Neuronal stem cell (in vitro differentiated cells): Measurements from ENCODE around the gene UBE2S.

Experiments used
- DNase-seq: peaks from one replicate; pipeline ENCODE4 v3.0.0-alpha.2; 2013; ENCODE audit warnings: low spot score
- H2AFZ ChIP-seq: one replicate; pipeline ENCODE4 v1.6.1; 2013; ENCODE audit warnings: mild to moderate bottlenecking, low read length, inconsistent platforms
- H2AK5ac ChIP-seq: 2 replicates; pipeline ENCODE4 v1.6.1; 2013; ENCODE audit warnings: low read depth, mild to moderate bottlenecking, inconsistent platforms, low read length, moderate library complexity, mixed read lengths
- H2BK120ac ChIP-seq: 2 replicates; pipeline ENCODE4 v1.6.1; 2013; ENCODE audit warnings: low read depth, mild to moderate bottlenecking, inconsistent platforms, low read length, moderate library complexity, mixed read lengths
- H2BK12ac ChIP-seq: one replicate; pipeline ENCODE4 v1.6.1; 2013; ENCODE audit warnings: low read length, inconsistent platforms
- H2BK15ac ChIP-seq: 2 replicates; pipeline ENCODE4 v1.6.1; 2013; ENCODE audit warnings: mild to moderate bottlenecking, low read length, inconsistent platforms, mixed read lengths
- H2BK5ac ChIP-seq: one replicate; pipeline ENCODE4 v1.6.1; 2013; ENCODE audit warnings: inconsistent platforms, mild to moderate bottlenecking, low read length, moderate library complexity
- H3K14ac ChIP-seq: one replicate; pipeline ENCODE4 v1.6.1; 2013; ENCODE audit warnings: low read length, inconsistent platforms
- H3K18ac ChIP-seq: 2 replicates; pipeline ENCODE4 v1.6.1; 2013; ENCODE audit warnings: low read length, inconsistent platforms
- H3K23ac ChIP-seq: 2 replicates; pipeline ENCODE4 v1.6.1; 2013; ENCODE audit warnings: low read depth, mild to moderate bottlenecking, mixed read lengths, low read length, inconsistent platforms; ENCODE audit not compliant: poor library complexity
- H3K27ac ChIP-seq: replicated peaks from 3 replicates; pipeline ENCODE4 v1.5.1; 2013; ENCODE audit warnings: low read length, inconsistent platforms
- H3K27me3 ChIP-seq, 3 experiments: 2 replicates each; pipeline ENCODE4 v1.6.1; 2013; ENCODE audit warnings: low read length in 3 of 3, mild to moderate bottlenecking in 2 of 3, inconsistent platforms in 1 of 3, low read depth in 1 of 3, mixed read lengths in 1 of 3, moderate library complexity in 1 of 3; ENCODE audit not compliant: control insufficient read depth in 3 of 3, insufficient read depth in 3 of 3
- H3K36me3 ChIP-seq, 2 donors: replicated peaks in 1 of 2; 2 replicates each; pipeline ENCODE4 v1.6.1; 2013; ENCODE audit warnings: low read length in 2 of 2; ENCODE audit not compliant: control insufficient read depth in 2 of 2, insufficient read depth in 2 of 2
- H3K4ac ChIP-seq: 2 replicates; pipeline ENCODE4 v1.6.1; 2013; ENCODE audit warnings: inconsistent platforms, mild to moderate bottlenecking, low read length, moderate library complexity
- H3K4me1 ChIP-seq, 2 donors: 1 replicate in 1 of 2; 2 replicates in 1 of 2; pipeline ENCODE4 v1.6.1; 2013; ENCODE audit warnings: low read length in 2 of 2, low read depth in 1 of 2; ENCODE audit not compliant: control insufficient read depth in 2 of 2, insufficient read depth in 1 of 2
- H3K4me2 ChIP-seq: one replicate; pipeline ENCODE4 v1.6.1; 2013; ENCODE audit warnings: mild to moderate bottlenecking, low read length, inconsistent platforms; ENCODE audit not compliant: insufficient read depth, poor library complexity, severe bottlenecking
- H3K4me3 ChIP-seq, 2 donors: 2 replicates each; pipeline ENCODE4 v1.5.1; 2013; ENCODE audit warnings: low read length in 2 of 2, mild to moderate bottlenecking in 2 of 2, inconsistent platforms in 1 of 2, moderate library complexity in 1 of 2
- H3K79me1 ChIP-seq: one replicate; pipeline ENCODE4 v1.6.1; 2013; ENCODE audit warnings: low read depth, mild to moderate bottlenecking, inconsistent platforms, low read length, moderate library complexity
- H3K9ac ChIP-seq: one replicate; pipeline ENCODE4 v1.6.1; 2013; ENCODE audit warnings: mild to moderate bottlenecking, low read depth, low read length, inconsistent platforms; ENCODE audit not compliant: poor library complexity
- H3K9me3 ChIP-seq, 2 donors: replicated peaks in 1 of 2; 2 replicates each; pipeline versions ENCODE3 to v1.6.1; 2013; ENCODE audit warnings: low read length in 2 of 2, mild to moderate bottlenecking in 2 of 2, inconsistent platforms in 1 of 2, low read depth in 1 of 2, mixed read lengths in 1 of 2, moderate library complexity in 1 of 2; ENCODE audit not compliant: control insufficient read depth in 2 of 2, insufficient read depth in 1 of 2
- H4K8ac ChIP-seq: one replicate; pipeline ENCODE4 v1.6.1; 2013; ENCODE audit warnings: low read depth, mild to moderate bottlenecking, inconsistent platforms, low read length, moderate library complexity
- H4K91ac ChIP-seq: one replicate; pipeline ENCODE4 v1.6.1; 2013; ENCODE audit warnings: low read length, low read depth, mild to moderate bottlenecking, inconsistent platforms; ENCODE audit not compliant: poor library complexity
- WGBS, 2 donors: extraction: QIAGEN DNeasy Blood & Tissue Kit; methylation state at CpG; one replicate each; pipeline ENCODE4 v1.1.7; 2013; ENCODE audit warnings: missing lambda C conversion rate in 2 of 2, mixed read lengths in 1 of 2; ENCODE audit not compliant: insufficient read length in 2 of 2, insufficient replicate concordance in 1 of 2; ENCODE audit errors: extremely low coverage in 2 of 2; 5-methylcytosine and 5-hydroxymethylcytosine counted together

Gene UBE2S

DNA sequence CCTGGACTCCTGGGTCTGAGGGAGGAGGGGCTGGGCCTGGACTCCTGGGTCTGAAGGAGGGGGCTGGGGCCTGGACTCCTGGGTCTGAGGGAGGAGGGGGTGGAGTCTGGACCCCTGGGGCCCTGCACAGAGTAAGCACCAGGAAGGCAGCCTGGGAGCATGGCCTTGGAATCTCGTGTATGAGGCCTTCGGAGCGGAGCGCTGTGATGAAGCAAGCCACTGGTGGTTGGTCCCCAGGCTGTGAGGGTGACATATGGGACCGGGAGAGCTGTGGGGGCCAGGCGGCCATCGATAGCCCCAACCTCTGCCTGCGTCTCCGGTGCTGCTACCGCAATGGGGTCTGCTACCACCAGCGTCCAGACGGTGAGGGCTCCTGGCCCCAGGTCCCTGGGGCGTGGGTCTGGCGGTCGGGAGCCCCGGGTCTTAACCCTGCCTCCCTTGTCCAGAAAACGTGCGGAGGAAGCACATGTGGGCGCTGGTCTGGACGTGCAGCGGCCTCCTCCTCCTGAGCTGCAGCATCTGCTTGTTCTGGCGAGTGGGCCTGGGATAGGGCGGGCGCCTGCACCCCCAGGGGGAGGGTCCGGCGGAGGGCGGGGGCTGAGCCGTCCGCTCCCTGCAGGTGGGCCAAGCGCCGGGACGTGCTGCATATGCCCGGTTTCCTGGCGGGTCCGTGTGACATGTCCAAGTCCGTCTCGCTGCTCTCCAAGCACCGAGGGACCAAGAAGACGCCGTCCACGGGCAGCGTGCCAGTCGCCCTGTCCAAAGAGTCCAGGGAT lies 30.0 kb downstream of the UBE2S start:
- Histone ChIP-seq H3K4me2 (peak overlapping the region; percentile 37), H2BK120ac (peak overlapping the region; percentile 91), H2BK5ac (peak overlapping the region; percentile 87), H2BK12ac (peak overlapping the region; percentile 99), H3K4me1 (peaks cover 31 to 41% of the 10 kb centered on the region in 2 donors), H3K27ac (no peak overlapping the region), H3K23ac (peak overlapping the region; percentile 91), H4K8ac (peak overlapping the region; percentile 100), H3K9ac (peak overlapping the region; percentile 90), H3K4me3 (peak overlapping the region in 1 of 2 donors; percentile 50), H3K27me3 (peaks cover 0 to 16% (median 0%) of the 10 kb centered on the region in 3 experiments), H3K4ac (peak overlapping the region; percentile 95), H2AFZ (peak overlapping the region; percentile 64), H3K9me3 (peaks cover 0 to under 1% of the 10 kb centered on the region in 2 donors), H3K18ac (peak overlapping the region; percentile 98), H3K36me3 (no peaks in the 10 kb centered on the region), H3K79me1 (no peaks in the 10 kb centered on the region), H2AK5ac (peak overlapping the region; percentile 97), H3K14ac (peak overlapping the region; percentile 96), H2BK15ac (peak overlapping the region; percentile 89), H4K91ac (peak overlapping the region; percentile 43)
- no peak for DNase-seq
- no CpG with 5 or more reads among the region's 43 CpGs for WGBS, 2 donors

- Histone ChIP-seq H2BK5ac (peak within 1 kb of the TSS; percentile 87), H3K27ac (no peak within 1 kb of the TSS), H2BK12ac (peak within 1 kb of the TSS; percentile 30), H3K79me1 (no peaks in the 10 kb centered on the region), H4K91ac (peak within 1 kb of the TSS; percentile 43), H2BK120ac (peak within 1 kb of the TSS; percentile 91), H3K27me3 (peaks cover 3 to 22% (median 6%) of the 10 kb centered on the region in 3 experiments), H3K4me3 (peak within 1 kb of the TSS in 1 of 2 donors; percentile 50), H3K4me2 (peak within 1 kb of the TSS; percentile 37), H3K9ac (peak within 1 kb of the TSS; percentile 90), H3K14ac (peak within 1 kb of the TSS; percentile 96), H3K36me3 (no peaks in the 10 kb centered on the region), H2AK5ac (peak within 1 kb of the TSS; percentile 97), H3K4me1 (peaks cover 36 to 43% of the 10 kb centered on the region in 2 donors), H3K9me3 (no peaks in the 10 kb centered on the region), H4K8ac (peak within 1 kb of the TSS; percentile 100), H3K18ac (peak within 1 kb of the TSS; percentile 98), H3K23ac (peak within 1 kb of the TSS; percentile 80), H2BK15ac (peak within 1 kb of the TSS; percentile 89), H3K4ac (peak within 1 kb of the TSS; percentile 95), H2AFZ (peak within 1 kb of the TSS; percentile 64)
- WGBS, 2 donors, result no CpG with 5 or more reads among the region's 21 CpGs
- no peak for DNase-seq
Observed at GRCh38 chr19:55376241-55376933, 31.2 kb downstream of the UBE2S start, which contains the start of gene TMEM190. TSS of gene TMEM190 (plus strand) at chr19:55376826. CDS start at chr19:55376854, 28 bp downstream.

GRCh38 chr19:55373993-55374757 lies 33.4 kb downstream of the UBE2S start:
- Histone ChIP-seq H3K18ac (peak overlapping the region; percentile 97), H3K27ac (no peak overlapping the region), H4K8ac (no peak overlapping the region), H2BK15ac (peak overlapping the region; percentile 93), H2BK5ac (peak overlapping the region; percentile 1), H3K4ac (no peak overlapping the region), H3K36me3 (no peaks in the 10 kb centered on the region), H3K4me3 (peak overlapping the region in 1 of 2 donors; percentile 25), H3K4me2 (peak overlapping the region; percentile 14), H3K9ac (peak overlapping the region; percentile 63), H3K27me3 (peaks cover 8 to 40% (median 16%) of the 10 kb centered on the region in 3 experiments), H3K14ac (peak overlapping the region; percentile 82), H2AFZ (peak overlapping the region; percentile 87), H3K23ac (peak overlapping the region; percentile 39), H2BK12ac (no peak overlapping the region), H2AK5ac (peak overlapping the region; percentile 96), H3K79me1 (no peaks in the 10 kb centered on the region), H4K91ac (no peak overlapping the region), H3K9me3 (no peaks in the 10 kb centered on the region), H2BK120ac (no peak overlapping the region), H3K4me1 (peaks cover 41 to 51% of the 10 kb centered on the region in 2 donors)
- WGBS, 2 donors, result no CpG with 5 or more reads among the region's 31 CpGs
- no peak for DNase-seq
